ENCODE results near the gene GALNT10.

Gene GALNT10

DNA sequence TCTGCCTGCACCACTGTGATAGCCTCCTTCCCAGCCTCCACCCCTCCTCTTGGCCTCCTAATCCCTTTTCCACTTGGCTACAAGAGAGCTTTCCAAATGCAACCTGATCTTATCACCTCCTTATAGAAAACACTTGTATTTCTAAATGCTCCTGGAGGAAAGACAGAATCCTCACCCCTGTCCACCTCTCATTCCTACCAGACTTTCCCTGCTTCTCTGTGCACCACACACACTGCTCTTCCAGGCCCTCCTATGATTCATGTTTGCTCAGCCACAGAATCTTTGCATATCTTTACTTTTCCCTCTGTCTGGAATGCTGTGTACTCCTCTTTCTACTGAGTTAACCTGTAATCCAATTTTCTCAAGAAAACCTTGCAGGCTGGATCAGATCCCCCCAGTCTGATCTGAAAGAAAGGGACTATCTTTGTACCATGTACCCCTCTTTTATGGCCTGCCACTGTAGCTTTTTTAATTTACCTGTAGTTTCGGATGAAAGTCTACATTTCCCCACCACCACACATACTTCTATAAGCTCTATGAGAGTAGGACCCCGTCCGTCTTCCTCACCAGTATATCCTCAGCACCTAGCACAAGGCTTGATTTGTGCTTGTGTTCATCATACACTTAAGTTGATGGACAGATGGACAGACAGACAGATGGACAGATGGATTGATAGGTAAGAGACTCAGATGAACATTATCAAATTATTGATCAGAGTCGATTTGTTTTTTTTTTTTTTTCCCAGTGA is 95.3 kb downstream of the GALNT10 start:
- H3K27ac ChIP-seq = no peak overlapping the region
- no peak for TF ChIP-seq ZFX (IDR thresholded peaks at IDR 0.05; ENCODE audit: borderline replicate concordance)
- TF ChIP-seq, protein P1, sequence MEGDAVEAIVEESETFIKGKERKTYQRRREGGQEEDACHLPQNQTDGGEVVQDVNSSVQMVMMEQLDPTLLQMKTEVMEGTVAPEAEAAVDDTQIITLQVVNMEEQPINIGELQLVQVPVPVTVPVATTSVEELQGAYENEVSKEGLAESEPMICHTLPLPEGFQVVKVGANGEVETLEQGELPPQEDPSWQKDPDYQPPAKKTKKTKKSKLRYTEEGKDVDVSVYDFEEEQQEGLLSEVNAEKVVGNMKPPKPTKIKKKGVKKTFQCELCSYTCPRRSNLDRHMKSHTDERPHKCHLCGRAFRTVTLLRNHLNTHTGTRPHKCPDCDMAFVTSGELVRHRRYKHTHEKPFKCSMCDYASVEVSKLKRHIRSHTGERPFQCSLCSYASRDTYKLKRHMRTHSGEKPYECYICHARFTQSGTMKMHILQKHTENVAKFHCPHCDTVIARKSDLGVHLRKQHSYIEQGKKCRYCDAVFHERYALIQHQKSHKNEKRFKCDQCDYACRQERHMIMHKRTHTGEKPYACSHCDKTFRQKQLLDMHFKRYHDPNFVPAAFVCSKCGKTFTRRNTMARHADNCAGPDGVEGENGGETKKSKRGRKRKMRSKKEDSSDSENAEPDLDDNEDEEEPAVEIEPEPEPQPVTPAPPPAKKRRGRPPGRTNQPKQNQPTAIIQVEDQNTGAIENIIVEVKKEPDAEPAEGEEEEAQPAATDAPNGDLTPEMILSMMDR (IDR thresholded peaks at IDR 0.05) = no peak

DNA sequence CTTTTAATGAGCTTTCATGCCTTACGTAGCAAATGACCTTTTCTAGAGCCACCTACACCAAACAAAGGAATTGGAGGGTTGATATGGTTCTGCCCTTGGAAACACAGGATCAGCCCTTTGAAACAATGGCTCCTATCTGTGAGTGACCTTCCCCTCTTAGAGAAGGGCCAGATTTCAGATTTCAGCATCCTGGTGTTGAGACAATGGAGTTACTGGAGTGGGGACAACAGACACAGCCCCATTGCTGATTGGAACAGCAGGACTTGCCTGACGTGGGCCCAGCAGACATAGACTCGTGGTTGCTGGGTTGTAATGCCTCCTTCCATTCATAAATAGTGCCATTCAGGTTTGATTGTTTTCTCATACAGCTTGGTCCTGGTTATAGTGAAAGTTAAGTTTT is 96.0 kb downstream of the GALNT10 start:
- peak overlapping the region; percentile 40; the same call in 1 of the 2 replicates for H3K27ac ChIP-seq
- no peak for TF ChIP-seq ZFX (IDR thresholded peaks at IDR 0.05; ENCODE audit: borderline replicate concordance)
- TF ChIP-seq, protein P1 (IDR thresholded peaks at IDR 0.05) = no peak

DNA sequence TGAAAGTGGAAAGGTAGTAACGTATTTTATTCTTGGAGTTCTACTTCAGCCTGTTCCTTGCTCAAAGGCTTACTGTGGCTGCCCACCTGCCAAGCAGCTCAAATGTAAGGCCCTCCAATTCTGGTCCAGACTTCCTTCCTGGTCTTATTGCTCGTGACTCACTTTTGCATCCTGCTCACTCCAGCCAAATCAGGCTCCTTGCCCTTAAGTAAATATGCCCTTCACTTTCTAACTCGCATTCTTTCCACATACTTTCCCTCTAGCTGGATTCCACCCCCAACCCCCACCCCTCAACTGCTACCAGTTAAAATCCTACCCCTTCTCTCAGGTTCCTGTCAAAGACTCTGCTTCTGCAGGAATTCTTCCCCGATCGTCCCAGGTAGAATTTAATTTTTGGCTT is 96.6 kb downstream of the GALNT10 start:
- peak overlapping the region; percentile 40; the same call in 1 of the 2 replicates for H3K27ac ChIP-seq
- TF ChIP-seq, protein P1 (IDR thresholded peaks at IDR 0.05) = no peak
- no peak for TF ChIP-seq ZFX (IDR thresholded peaks at IDR 0.05; ENCODE audit: borderline replicate concordance)

DNA sequence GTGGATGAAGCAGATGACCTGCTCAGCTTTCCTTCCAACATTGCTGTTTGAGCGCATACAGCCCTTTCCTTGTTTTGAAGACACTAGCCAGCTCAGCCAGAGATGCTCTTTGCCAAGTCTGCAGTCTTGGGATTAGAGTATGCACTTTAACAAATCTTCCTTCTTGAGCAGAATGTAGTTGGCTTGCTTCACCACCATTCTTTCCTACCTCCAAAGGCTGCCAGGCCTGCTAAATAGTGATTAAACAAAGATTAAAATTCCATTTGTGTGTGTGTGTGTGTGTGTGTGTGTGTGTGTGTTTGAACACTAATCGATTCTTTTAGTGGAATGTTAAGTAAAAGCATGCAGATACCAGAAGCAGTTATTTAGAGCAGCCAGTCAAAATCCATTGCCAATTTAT is 97.6 kb downstream of the GALNT10 start:
- H3K27ac ChIP-seq = 0 out of 2 replicates have a peak overlapping the region, but pooled peaks have one; percentile 40
- TF ChIP-seq, protein P1 (IDR thresholded peaks at IDR 0.05) = no peak
- TF ChIP-seq ZFX (IDR thresholded peaks at IDR 0.05; ENCODE audit: borderline replicate concordance) = no peak

DNA sequence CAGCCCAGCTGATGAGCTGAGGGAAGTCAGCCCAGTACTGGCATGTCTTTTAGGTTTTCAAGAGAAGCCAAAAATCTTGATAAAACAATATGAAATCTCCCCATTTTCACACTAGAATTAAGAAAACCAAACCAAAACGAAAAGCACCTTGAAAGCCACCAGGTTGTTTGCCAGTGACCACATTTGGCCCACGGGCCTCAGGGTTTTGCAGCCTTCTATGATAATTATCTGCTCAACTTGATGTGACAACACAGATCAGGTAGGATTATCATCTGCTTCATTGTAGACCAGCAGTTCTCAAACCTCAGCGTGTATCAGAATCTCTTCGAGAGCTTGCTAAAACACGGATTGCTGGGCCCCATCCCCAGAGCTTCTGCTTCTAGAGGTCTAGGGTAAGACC is 101.4 kb downstream of the GALNT10 start:
- H3K27ac ChIP-seq = no peak overlapping the region
- no peak for TF ChIP-seq ZFX (IDR thresholded peaks at IDR 0.05; ENCODE audit: borderline replicate concordance)
- TF ChIP-seq, protein P1 (IDR thresholded peaks at IDR 0.05) = no peak

DNA sequence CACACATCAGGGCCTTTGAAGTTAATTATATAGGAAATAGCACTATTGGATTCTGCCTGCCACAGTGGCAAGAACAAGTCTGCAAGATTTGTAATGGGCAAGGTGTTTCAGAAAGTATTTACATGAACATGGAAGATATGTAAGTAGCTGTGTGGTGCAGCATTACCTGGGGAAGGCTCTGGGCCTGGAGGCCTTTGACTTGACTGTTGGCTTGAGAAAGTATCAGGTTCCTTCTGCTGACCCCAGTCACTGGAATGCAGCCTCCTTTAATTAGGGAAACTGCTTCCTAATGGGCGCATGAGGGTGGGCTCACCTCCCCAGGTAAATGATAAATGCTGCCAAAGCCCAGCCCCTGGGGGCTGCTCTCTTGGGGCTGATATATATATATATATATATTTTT is 102.7 kb downstream of the GALNT10 start:
- H3K27ac ChIP-seq = no peak overlapping the region
- TF ChIP-seq, protein P1 (IDR thresholded peaks at IDR 0.05) = no peak
- TF ChIP-seq ZFX (IDR thresholded peaks at IDR 0.05; ENCODE audit: borderline replicate concordance) = no peak

DNA sequence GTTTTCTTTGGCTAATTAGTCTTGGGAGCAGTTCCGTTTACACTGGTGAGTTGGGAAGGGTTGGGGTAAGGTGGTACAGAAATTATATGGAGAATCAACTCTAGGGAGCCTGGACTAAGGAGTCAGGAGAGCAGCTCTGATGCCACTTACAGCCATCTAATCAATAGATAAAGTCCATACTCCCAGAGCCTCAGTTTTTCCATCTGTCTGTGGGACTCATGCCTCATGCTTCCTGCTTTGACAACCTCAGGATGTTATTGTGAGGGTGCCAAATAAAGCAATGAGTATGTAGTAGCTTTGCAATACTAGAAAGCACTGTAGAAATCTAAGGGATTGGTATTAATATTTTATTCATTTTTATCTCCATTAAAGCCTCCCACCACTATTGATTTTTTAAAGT is 105.0 kb downstream of the GALNT10 start:
- peak overlapping the region; percentile 87 for H3K27ac ChIP-seq
- no peak for TF ChIP-seq ZFX (IDR thresholded peaks at IDR 0.05; ENCODE audit: borderline replicate concordance)
- TF ChIP-seq, protein P1 (IDR thresholded peaks at IDR 0.05) = no peak
